CD4-positive, alpha-beta T cell treated with Interferon gamma for 1 hour (primary cell): ENCODE data around the gene CPNE5.

Experiments used
- DNase-seq: peaks from one replicate; pipeline ENCODE4 v3.0.0-alpha.2; 2020

CPNE5 gene

DNA sequence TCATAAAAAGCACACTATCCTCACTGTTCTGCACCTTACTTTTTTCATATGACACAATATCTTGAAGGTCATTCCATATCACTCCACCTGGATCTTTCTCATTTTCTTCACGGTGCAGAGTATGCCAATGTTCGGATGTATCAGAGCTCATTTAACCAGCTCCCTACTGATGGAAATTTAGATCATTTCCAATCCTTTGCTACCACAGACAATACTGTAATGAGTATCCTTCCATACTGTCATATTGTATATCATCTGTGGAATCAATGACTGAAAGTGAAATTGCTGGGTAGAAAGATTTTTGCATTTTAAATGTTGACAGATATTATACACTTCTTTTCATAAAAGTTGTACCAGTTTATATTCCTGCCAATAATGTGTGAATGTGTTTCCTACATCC lies 143.8 kb downstream of the CPNE5 start:
- no peak for DNase-seq

DNA sequence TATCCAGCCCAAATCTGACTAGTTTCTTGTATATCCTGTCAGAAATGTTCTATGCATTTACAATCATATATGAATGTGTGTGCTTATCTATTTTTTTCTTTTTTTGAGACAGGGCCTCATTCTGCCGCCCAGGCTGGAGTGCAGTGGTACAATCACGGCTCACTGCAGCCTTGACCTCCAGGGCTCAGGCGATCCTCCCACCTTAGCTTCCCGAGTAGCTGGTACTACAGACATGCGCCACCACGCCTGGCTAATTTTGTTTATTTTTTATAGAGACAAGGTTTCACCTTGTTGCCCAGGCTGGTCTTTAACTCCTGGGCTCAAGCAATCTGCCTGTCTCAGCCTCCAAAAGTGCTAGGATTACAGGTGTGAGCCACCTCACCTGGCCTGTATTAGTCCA lies 144.6 kb downstream of the CPNE5 start:
- DNase-seq = no peak

DNA sequence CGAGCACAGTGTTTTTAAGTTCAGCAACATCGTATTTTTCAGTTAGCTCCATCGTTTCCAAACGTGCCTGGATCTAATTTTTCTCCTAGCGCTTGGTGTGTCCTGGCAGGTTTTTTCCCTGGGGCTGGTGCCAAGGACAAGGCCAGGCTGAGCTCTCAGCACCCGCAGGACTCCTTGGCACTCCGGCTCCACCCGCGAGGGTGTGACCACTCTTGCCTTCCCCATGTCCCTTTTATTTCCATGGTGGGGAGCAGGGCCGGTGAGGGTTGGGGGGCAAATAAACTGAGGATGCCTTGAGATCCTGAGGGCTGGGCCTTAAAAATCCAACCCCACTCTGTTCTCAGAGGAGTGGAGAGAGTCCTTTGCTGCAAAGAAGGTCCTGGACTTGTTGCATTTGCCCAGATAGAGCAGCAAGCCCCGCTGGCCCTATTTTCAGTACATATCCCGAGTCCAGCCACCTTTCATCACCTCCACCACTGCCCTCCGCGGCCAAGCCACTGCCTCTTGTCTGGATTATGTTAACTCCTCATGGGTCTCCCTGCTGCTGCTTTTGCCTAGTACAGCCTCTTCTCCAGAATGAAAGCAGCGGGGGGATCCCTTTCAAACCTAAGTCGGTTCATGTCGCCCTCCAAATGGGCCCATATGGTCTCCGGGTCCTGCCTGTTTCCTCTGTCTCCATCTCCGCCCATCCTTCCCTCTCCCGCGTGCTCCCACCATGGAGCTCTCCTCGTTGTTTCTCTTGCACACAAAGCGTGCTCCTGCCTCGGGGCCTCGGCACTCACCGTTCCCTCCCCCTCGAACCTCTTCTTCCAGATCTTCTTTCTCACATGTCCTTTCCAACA lies 146.2 kb downstream of the CPNE5 start:
- no peak for DNase-seq

GRCh38 chr6:36692220-36692619 lies 147.0 kb downstream of the CPNE5 start:
- DNase-seq = peak; percentile 70

DNA sequence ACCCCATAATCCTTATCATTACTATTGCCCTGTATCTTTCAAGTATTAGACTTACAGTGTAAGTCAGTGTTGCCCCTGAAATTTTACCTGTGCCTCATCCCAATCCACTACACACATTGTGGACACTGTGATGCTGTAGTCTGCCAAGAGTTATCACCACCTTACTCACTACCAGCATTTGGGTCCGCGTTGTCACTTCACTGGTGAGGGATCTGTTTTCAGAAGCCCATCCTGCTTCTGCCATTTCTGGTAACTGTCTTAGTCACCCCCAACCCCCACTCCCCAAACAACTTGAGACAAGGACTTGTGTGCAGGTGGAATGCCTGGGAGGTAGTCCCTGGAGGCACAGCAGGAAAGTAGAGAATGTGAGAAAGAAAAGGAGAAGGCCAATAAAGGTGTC lies 147.6 kb downstream of the CPNE5 start:
- no peak for DNase-seq

DNA sequence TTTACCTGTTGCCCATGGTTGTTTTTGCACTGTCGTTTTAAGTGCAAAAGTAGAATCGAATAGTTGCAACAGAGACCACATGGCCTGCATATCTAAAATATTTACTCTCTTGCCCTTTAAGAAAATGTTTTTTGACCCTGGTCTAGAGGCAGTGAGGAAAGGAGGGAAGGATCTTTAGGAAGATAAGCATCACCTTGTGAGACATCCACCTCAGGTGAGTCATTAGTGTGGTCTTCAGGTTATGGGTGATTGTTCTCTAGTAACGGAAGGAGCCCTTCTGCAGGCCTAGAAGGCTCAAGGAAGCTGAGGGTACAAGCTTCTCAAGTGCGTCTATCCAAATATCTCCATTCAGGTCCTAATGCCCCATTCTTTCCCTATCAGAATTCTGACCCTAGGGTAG lies 148.2 kb downstream of the CPNE5 start:
- DNase-seq = no peak
